Central memory CD8-positive, alpha-beta T cell (primary cell): Measurements from ENCODE around the gene TRA2A.
A peak's percentile ranks its signal among the peaks of the same experiment; 100 is the strongest.
"Not testable (repeated sequence)": the region's sequence is repeated elsewhere in the genome, so short reads cannot be mapped to it uniquely, and the experiment has no call there.

ENCODE experiments used
- ATAC-seq: fragments of 150-1000 bp; cut with Tn5 transposase; replicated peaks from 2 replicates; pipeline ENCODE4 v1.10.0; 2022; ENCODE audit warnings: mild to moderate bottlenecking, moderate FRiP score, moderate number of reproducible peaks; ENCODE audit not compliant: poor library complexity, severe bottlenecking; ENCODE audit errors: extremely low read depth
- DNase-seq, 2 donors: peaks; one replicate each; pipeline ENCODE4 v3.0.0; 2021; ENCODE audit warnings: low spot score in 2 of 2
- H3K27ac Mint-ChIP-seq: one replicate; pipeline ENCODE4 v1.8.0; 2022; ENCODE audit warnings: low read depth, mild to moderate bottlenecking, moderate library complexity, mixed read lengths
- H3K27me3 Mint-ChIP-seq: one replicate; pipeline ENCODE4 v1.8.0; 2022; ENCODE audit warnings: mixed read lengths
- H3K36me3 Mint-ChIP-seq: one replicate; pipeline ENCODE4 v1.8.0; 2022; ENCODE audit warnings: mild to moderate bottlenecking, moderate library complexity, mixed read lengths; ENCODE audit not compliant: insufficient read depth
- H3K4me1 Mint-ChIP-seq: one replicate; pipeline ENCODE4 v1.8.0; 2022; ENCODE audit warnings: mixed read lengths
- H3K4me3 Mint-ChIP-seq: one replicate; pipeline ENCODE4 v1.8.0; 2022; ENCODE audit warnings: mild to moderate bottlenecking, moderate library complexity, mixed read lengths
- H3K9me3 Mint-ChIP-seq: one replicate; pipeline ENCODE4 v1.8.0; 2022; ENCODE audit warnings: mixed read lengths

The TRA2A gene

GRCh38 chr7:23488714-23489113 is 43.1 kb downstream of the TRA2A start:
- ATAC-seq, H3K36me3 Mint-ChIP-seq, H3K27me3 Mint-ChIP-seq, H3K27ac Mint-ChIP-seq, H3K4me1 Mint-ChIP-seq, H3K9me3 Mint-ChIP-seq, DNase-seq, H3K4me3 Mint-ChIP-seq: not testable (repeated sequence)

DNA sequence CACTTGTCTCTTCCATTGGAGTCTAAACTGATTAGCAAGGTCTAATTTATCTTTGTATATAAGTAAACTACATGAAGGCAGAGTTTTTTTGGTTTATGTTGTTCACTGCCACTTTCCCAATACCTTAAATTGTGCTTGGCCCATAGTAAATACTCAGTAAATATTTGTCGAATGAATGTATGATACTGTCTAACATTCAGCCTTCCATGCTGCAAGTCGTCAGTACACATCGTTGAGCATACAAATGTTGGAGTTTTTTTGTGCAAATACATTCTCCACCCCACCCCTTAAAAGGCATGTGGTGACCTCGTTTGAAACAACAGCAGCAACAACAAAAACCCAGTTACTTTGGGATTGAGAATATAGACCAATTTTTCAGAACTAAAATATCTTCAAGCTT is 44.1 kb downstream of the TRA2A start:
- H3K9me3 Mint-ChIP-seq, result no peaks in the 10 kb centered on the region
- H3K27me3 Mint-ChIP-seq, result peaks cover 10% of the 10 kb centered on the region
- no peak overlapping the region for H3K4me3 Mint-ChIP-seq
- ATAC-seq (no peak), DNase-seq (no peak)
- H3K27ac Mint-ChIP-seq, result no peak overlapping the region
- H3K36me3 Mint-ChIP-seq, result peaks cover 8% of the 10 kb centered on the region
- no peaks in the 10 kb centered on the region for H3K4me1 Mint-ChIP-seq

GRCh38 chr7:23486002-23486773 is 45.6 kb downstream of the TRA2A start:
- DNase-seq (no peak), ATAC-seq (no peak)
- Mint-ChIP-seq H3K4me3 (no peak overlapping the region), H3K27me3 (peaks cover 25% of the 10 kb centered on the region), H3K36me3 (peaks cover 7% of the 10 kb centered on the region), H3K4me1 (no peaks in the 10 kb centered on the region), H3K27ac (no peak overlapping the region), H3K9me3 (no peaks in the 10 kb centered on the region)

- DNase-seq (no peak), ATAC-seq (no peak)
- Mint-ChIP-seq H3K4me3 (no peak overlapping the region), H3K9me3 (no peaks in the 10 kb centered on the region), H3K27me3 (peaks cover 51% of the 10 kb centered on the region), H3K27ac (no peak overlapping the region), H3K4me1 (no peaks in the 10 kb centered on the region), H3K36me3 (peaks cover 1% of the 10 kb centered on the region)
Measured at GRCh38 chr7:23482686-23483085, 49.1 kb downstream of the TRA2A start.

DNA sequence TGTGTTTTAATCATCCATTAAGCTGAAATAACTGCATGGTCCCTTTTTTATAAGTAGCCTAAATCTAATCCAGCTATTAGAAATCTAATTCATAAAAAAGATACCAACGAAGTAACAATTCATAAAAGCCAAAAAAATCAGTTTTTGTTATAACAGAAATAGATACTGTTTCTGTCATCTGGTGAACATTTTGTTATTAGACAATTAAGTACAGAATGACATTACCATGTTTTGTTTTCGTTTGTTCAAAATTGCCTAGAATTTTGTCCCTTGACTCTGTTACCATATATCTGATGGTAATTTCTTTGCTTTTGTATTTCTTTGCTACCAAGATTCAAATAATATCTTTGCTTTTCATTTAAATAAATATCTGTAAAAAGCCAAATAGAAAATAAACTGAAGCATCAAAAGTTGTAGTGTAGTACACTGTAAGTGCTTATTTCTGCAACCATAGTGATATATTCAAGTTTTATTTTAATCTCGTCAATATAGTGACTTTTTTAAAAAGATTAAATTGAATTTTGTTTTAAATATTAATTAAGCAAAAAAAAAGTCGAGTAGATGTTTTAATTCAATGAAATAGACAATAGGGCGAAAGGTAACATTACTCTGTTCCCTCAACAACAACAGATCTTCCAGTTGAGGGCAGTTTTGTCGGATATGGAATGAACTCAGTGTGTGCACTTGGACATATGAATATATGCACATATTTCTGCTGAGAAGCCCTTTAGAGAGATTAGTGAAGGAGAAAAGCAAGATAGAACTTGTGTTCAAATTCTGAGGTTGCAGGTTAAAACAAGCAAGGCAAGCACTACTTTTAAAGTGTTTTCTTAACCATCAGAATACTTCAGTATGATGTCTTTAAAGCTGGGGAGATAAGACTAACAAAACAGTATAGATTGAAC is 53.6 kb downstream of the TRA2A start:
- H3K27ac Mint-ChIP-seq, result no peak overlapping the region
- no peak overlapping the region for H3K4me3 Mint-ChIP-seq
- H3K27me3 Mint-ChIP-seq, result peaks cover 81% of the 10 kb centered on the region
- H3K4me1 Mint-ChIP-seq, result no peaks in the 10 kb centered on the region
- ATAC-seq (no peak), DNase-seq (no peak)
- no peaks in the 10 kb centered on the region for H3K9me3 Mint-ChIP-seq
- peaks cover 11% of the 10 kb centered on the region for H3K36me3 Mint-ChIP-seq

DNA sequence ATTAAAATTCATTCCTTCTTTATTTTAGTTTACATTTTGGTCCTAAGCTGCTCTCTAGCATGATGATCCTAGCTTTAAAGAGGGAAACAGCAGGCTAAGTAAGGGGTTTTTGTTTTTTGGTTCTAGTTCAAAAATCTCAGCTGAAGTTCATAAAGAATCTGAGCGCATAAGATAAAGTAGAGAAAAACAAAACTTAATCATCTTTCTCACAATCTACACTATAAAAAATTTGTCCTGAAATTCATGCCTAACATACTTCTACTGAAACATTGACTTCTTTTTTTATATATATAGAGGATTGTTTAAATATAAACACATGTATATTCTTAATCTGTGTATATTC is 54.7 kb downstream of the TRA2A start:
- H3K36me3 Mint-ChIP-seq, result peaks cover 11% of the 10 kb centered on the region
- H3K4me1 Mint-ChIP-seq, result no peaks in the 10 kb centered on the region
- no peaks in the 10 kb centered on the region for H3K9me3 Mint-ChIP-seq
- H3K4me3 Mint-ChIP-seq, result no peak overlapping the region
- no peak for DNase-seq
- ATAC-seq, result no peak
- H3K27me3 Mint-ChIP-seq, result peaks cover 81% of the 10 kb centered on the region
- H3K27ac Mint-ChIP-seq, result no peak overlapping the region

GRCh38 chr7:23476286-23477156 is 55.3 kb downstream of the TRA2A start:
- no peak for ATAC-seq

DNA sequence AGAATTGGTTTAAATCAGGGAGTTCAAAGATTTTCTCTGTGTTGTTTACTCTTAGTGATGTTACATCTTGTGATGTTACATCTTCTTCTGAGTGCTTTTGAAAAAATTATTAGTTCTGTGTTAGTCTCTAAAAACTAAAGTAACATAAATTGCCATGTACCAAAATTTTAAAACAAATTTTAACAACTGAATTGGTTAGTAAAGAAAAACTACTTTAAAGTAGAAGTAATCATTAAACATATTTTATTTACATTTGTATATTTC is 56.3 kb downstream of the TRA2A start:
- H3K27me3 Mint-ChIP-seq, result peaks cover 81% of the 10 kb centered on the region
- DNase-seq (no peak), ATAC-seq (no peak)

More at GRCh38 chr7:23476286-23477156, 55.3 kb downstream of the TRA2A start:
- DNase-seq, result no peak
- Mint-ChIP-seq H3K4me1 (no peaks in the 10 kb centered on the region), H3K27ac (no peak overlapping the region), H3K27me3 (peaks cover 81% of the 10 kb centered on the region), H3K4me3 (no peak overlapping the region), H3K9me3 (no peaks in the 10 kb centered on the region), H3K36me3 (peaks cover 12% of the 10 kb centered on the region)

GRCh38 chr7:23474829-23475575 is 56.8 kb downstream of the TRA2A start:
- Mint-ChIP-seq H3K36me3 (peaks cover 23% of the 10 kb centered on the region), H3K27ac (peak overlapping the region; percentile 13), H3K4me3 (peak overlapping the region; percentile 47), H3K27me3 (peaks cover 81% of the 10 kb centered on the region), H3K9me3 (no peaks in the 10 kb centered on the region), H3K4me1 (peaks cover 10% of the 10 kb centered on the region)
- ATAC-seq, result no peak
- DNase-seq, result no peak

More for the DNA sequence above, 56.3 kb downstream of the TRA2A start:
- Mint-ChIP-seq H3K36me3 (peaks cover 19% of the 10 kb centered on the region), H3K4me1 (peaks cover 5% of the 10 kb centered on the region), H3K4me3 (no peak overlapping the region), H3K27ac (no peak overlapping the region), H3K9me3 (no peaks in the 10 kb centered on the region)

DNA sequence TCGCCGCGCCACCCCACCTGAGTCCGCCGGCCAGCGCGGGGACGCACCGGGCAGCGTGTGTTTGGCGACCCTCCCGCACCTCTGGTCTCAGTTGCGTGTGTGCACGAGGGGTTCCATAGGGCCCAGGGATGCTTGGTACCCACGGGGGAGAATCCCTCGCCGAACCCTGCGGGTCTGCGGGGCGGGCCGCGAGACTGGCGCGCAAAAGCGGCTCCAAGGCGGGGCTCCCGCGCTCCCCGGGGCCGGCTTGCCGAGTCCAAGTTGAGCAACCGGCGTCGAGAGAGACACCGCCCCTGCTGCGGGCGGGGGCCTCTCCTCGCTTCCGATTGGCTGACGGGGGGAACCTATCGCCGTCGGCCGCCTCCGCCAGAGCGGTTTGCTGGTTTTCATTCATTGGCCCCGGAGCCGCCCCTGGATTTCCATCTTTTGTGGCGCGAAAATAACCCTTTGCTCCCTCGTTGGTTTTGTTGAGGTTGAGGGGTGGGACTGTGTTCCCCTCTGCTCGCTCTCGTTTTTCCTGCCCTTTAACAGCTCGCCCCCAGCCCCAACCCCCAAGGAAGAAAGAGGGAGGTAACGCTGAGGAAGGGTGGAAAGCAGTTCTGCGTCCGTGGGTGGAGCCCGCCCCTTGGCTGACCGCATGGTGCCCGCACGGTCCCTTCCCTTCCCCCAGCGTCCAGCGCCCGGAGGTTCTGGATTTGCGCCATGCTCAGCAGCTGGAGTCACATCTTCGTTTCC is 57.5 kb downstream of the TRA2A start:
- DNase-seq, result no peak
- Mint-ChIP-seq H3K27ac (peak overlapping the region; percentile 13), H3K4me1 (peaks cover 13% of the 10 kb centered on the region), H3K9me3 (no peaks in the 10 kb centered on the region), H3K27me3 (peaks cover 82% of the 10 kb centered on the region), H3K36me3 (peaks cover 26% of the 10 kb centered on the region), H3K4me3 (peak overlapping the region; percentile 47)
- no peak for ATAC-seq

DNA sequence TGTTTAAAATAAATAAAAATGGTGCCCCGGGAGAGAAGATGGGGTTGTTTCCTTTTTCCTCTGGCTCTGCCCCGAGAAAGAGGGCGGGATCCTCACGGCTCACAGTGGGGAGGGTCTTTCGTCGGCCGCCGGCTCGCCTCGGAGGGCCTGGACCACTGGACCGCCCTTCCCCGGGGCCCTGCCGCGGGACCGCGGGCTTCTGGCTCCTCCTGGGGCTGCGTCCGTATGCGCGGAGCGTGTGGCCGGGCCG is 58.0 kb downstream of the TRA2A start:
- ATAC-seq (no peak), DNase-seq (no peak)
- H3K4me3 Mint-ChIP-seq, result no peak overlapping the region
- peaks cover 26% of the 10 kb centered on the region for H3K36me3 Mint-ChIP-seq
- H3K27me3 Mint-ChIP-seq, result peaks cover 77% of the 10 kb centered on the region
- H3K27ac Mint-ChIP-seq, result no peak overlapping the region
- H3K9me3 Mint-ChIP-seq, result no peaks in the 10 kb centered on the region
- peaks cover 13% of the 10 kb centered on the region for H3K4me1 Mint-ChIP-seq
